NCI-H510A (cell line): ENCODE results near the gene KRTAP10-8.
"Not testable (repeated sequence)": the region's sequence is repeated elsewhere in the genome, so short reads cannot be mapped to it uniquely, and the experiment has no call there.

Source experiments
- DNase-seq: peaks from one replicate; lab custom pipeline; 2025; lab: John Stamatoyannopoulos, UW

Gene KRTAP10-8

DNA sequence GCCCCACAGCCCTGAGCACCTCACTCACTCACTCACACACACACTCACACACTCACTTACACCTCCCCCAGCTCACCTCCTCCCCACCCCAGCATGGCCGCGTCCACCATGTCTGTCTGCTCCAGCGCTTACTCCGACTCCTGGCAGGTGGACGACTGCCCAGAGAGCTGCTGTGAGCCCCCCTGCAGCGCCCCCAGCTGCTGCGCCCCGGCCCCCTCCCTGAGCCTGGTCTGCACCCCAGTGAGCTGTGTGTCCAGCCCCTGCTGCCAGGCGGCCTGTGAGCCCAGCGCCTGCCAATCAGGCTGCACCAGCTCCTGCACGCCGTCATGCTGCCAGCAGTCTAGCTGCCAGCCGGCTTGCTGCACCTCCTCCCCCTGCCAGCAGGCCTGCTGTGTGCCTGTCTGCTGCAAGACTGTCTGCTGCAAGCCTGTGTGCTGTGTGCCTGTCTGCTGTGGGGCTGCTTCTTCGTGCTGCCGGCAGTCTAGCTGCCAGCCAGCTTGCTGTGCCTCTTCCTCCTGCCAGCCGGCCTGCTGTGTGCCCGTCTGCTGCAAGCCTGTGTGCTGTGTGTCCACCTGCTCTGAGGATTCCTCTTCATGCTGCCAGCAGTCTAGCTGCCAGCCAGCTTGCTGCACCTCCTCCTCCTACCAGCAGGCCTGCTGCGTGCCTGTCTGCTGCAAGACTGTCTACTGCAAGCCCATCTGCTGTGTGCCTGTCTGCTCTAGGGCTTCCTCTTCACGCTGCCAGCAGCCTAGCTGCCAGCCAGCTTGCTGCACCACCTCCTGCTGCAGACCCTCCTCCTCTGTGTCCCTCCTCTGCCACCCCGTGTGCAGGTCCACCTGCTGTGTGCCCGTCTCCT, 34.7 kb downstream of the KRTAP10-8 start, which contains the start of gene KRTAP10-11:
TSS of gene KRTAP10-11 (plus strand) at position 49 of the 856 bp plus-strand sequence. CDS start at position 94, 45 bp downstream.
- not testable (repeated sequence) for DNase-seq

DNA sequence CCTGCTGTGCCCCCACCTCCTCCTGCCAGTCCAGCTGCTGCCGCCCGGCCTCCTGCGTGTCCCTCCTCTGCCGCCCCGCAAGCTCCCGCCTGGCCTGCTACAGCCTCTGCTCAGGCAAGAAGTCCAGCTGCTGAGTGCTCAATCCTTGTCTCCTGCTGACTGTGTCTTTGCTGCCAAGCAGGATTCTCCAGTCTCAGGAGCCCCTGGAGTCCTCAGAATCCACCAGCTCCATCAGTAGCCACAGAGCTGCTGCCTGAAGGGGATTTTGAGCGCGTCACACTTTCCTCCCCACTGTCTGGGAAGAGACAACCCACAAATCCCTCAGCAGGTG, 35.3 kb downstream of the KRTAP10-8 start:
- no peak for DNase-seq

DNA sequence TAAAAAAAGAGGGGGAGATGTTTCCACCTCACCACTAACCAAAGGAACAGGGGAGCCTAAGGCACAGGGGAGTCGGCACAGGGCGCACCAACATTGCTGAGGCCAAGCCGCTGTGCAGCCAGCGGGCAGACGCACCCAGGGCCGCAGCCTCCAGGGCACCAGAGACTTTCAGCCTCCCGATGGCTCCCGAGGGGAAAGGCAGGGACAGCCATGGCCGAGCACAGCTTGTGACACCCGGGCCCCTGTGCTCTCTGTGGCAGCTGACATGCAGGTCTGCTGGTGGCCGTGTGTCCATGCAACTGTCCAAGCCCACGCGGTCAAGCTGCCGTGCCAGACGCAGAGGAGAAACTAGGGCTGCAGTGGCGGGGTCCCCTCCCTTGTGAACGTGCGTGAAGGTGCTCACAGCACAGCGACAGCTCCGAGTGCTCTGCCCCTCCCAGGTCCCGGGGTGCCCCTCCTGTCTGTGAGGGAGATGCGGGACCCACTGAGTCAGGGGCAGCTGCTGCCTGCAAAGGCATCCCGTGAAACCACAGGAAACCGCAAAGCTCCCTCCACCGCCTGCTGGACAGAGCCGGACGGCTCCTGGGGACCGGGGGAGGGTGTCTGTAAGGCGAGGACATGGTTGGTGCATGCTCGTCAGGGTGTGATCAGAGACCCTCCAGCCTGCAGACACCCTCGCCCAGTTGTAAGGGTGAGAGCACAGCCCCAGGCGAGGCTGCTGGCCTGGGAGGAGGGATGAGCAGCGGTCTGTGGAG, 36.9 kb downstream of the KRTAP10-8 start:
- no peak for DNase-seq

DNA sequence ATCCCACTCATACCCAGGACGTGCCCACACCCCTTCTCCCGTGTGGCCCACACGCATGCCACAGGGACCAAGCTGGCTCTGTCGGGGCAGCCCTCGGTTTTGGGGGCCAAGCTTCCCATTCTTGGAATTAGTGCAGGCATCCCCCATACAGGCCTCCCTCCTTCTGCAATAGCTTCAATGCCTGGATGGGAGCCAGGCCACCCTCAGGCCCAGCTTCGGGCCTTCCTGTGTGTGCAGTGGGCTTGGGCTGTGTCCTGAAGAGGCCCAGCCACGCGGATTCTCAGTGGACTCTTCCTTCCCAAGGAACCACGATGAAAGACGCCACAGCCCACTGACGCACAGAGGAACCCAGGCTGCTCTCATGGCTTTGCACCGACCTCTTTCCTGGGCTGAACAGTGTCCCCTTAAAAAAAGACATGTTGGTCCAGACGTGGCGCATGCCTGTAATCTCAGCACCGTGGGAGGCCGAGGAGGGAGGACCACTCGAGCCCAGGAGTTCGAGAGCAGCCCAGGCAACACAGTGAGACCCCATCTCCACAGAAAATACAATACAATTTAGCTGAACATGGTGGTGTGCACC, 37.7 kb downstream of the KRTAP10-8 start:
- no peak for DNase-seq

- no peak for DNase-seq
These were observed 38.5 kb downstream of the KRTAP10-8 start for GRCh38 chr21:44650265-44650972.

DNA sequence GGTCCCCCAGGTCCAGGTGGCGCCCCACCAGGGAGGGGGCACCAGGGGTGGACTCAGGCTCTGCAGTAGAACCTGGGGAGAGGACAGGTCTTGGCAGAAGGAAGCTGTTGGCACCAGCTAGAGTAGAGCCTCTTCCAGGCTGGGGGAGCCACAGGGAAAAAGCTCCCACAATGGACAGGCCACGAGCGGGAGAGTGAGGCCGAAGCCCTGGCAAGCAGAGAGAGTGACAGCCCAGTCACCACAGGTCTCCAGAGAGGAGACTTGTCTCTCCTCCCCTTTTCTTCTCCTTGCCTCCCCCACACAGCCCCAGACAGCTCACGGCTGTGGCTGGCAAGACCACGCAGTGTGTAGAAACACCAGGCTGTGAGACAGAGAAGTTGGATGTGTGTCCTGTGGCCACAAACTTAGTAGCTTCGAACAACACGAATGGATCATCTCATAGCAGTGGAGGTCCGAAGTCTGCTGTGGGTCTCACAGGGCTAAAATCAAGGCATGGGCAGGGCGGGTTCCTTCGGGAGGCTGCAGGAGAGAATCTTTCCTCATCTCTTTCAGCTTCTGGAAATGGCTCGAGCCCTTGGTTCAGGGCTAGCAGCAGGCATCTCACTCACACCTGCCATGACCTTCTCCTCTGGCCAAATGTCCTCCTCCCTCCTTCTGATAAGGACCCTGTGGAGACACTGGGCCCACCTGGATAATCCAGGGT, 39.2 kb downstream of the KRTAP10-8 start:
- no peak for DNase-seq

- no peak for DNase-seq
These were observed 41.2 kb downstream of the KRTAP10-8 start for GRCh38 chr21:44653123-44653522.

- DNase-seq = no peak
These were observed 42.0 kb downstream of the KRTAP10-8 start for GRCh38 chr21:44653656-44654575.

DNA sequence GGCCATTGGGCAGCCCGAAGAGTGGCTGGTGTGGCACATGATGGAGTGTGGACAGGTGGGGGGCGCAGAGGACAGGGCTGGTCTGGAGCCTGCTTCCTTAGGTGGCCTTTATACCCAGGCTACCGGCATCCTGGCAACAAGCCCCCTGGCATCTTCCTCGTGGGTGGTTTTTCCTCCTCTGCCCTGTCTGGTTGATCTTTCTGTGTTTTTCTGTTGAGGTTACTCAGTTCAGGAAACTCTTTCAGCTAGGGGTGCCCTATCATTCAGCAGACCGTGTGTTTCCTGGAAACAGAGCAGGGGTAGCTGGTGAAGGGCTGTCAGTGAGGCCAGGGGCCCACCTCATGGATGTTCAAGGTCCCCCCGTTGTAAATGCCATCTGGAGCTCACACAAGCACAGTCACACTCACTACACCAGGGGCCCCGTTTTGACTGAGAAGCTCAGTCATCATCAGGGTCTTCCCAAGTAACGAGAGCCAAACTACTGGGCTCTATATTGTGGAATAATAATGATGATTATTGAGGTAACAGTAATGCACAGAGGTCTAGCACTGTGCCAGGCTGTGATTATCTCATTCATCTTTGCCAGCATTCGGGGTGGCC, 42.8 kb downstream of the KRTAP10-8 start, which contains the start of gene KRTAP12-4:
TSS of gene KRTAP12-4 (minus strand) at position 84 of the 600 bp plus-strand sequence. CDS start at position 39, 45 bp downstream.
- DNase-seq = no peak

DNA sequence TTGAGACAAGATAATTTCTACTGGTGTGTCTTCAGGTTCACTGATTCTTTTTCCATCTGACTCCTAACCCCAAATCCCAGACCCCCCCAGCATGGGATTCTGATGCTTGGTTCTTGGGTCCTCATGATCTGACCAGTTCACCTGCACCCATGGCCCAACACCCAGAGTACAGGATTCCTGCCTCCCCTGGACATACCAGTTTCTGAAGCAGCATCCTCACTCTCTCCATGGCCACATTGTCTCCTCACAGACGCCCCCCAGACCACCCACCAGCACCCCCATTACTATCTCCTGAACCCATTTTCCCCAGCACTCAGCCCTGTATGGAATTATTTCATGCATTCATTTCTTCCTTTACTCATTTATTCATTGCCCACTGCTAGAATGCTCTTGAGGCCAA, 45.0 kb downstream of the KRTAP10-8 start:
- DNase-seq = no peak

DNA sequence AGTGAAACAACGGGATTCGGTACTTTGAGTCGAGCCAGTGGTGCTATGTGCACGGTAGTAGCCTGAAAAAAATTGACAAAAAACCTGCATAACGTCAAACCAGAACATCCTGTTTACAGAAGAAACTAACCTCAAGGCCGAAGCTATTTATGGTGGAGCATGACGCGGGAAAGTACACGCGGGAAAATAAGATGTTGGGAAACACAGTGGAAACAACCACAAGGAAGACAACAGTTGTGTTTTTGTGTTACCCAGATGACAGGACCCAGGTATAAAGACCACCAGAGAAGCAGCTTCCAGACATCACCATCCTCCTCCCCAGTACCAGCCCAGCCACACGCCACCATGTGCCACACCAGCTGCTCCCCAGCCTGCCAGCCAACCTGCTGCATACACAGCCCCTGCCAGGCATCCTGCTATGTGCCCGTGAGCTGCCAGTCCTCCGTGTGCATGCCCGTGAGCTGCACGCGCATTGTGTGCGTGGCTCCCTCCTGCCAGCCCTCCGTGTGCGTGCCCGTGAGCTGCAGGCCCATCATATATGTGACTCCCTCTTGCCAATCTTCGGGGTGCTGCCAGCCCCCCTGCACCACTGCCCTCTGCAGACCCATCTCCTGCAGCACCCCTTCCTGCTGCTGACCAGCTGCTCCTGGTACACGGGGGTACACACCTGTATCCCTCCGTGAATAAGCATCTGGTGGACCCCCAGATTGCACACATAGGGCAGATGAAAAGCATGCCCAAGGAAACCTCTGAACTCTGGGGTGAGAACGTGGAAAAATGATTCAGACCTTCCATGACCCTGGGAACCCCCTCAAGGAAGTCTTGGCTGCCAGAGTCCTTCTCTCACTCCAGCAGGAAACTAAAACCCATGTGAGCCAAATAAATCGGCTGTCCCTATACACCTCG, 46.0 kb downstream of the KRTAP10-8 start, which contains the start of gene KRTAP12-3:
TSS of gene KRTAP12-3 (plus strand) at position 298 of the 906 bp plus-strand sequence. CDS start at position 346, 48 bp downstream.
- no peak for DNase-seq

GRCh38 chr21:44658541-44658910, 46.6 kb downstream of the KRTAP10-8 start:
- no peak for DNase-seq

DNA sequence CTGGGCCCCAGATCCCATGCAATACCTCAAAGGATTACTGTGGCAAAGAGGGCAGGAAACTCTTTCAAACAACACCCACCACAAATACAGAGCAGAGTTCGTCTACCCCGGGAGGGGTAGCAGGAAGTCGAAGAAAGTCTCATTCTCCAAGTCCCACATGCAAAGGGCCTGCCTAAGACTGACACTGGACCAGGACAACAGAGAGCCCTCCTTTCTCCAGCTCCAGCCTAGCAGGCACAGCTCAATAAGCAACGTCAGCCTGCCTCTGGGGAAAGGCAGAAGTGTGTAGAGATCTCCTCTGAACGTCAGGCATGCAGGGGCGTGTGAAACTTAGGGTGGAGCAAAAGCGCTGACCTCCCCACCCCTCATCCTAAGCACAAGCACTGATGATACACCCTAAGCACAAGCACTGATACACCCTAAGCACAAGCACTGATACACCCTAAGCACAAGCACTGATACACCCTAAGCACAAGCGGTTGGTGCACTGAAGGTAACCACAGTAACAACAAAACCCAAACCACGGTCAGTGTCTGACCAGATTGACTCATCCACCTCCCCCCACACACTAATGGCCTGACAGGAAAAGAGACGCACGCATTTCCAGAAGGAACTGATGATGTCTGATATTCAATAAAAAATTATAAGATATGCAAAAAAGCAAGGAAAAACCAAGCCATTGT, 47.2 kb downstream of the KRTAP10-8 start:
- no peak for DNase-seq

DNA sequence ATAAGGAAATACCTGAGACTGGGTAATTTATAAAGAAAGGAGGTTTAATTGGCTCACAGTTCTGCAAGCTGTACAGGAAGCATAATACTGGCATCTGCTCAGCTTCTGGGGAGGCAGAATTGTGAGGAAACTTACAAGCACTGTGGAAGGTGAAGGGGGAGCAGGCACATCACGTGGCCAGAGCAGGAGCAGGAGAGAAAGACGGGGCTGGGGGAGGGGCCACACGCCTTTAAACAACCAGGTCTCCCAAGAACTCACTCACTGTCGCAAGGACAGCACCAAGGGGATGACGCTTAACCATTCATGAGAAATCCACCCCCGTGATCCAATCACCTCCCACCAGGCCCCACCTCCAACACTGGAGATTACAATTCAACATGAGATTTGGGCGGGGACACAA, 49.7 kb downstream of the KRTAP10-8 start:
- DNase-seq = not testable (repeated sequence)
